ENCODE measurements around the gene UQCRHL.

Gene UQCRHL

GRCh38 chr1:15770313-15770962, 37.0 kb downstream of the UQCRHL start:
- no peak overlapping the region for H3K4me3 ChIP-seq (ENCODE audit: low read length)
- H3K4me2 ChIP-seq (ENCODE audit: low read length): no peak overlapping the region
- H3K79me2 ChIP-seq (ENCODE audit: control insufficient read depth, low read length): no peaks in the 10 kb centered on the region
- no peaks in the 10 kb centered on the region for H3K36me3 ChIP-seq (ENCODE audit: control insufficient read depth, low read length)
- no peaks in the 10 kb centered on the region for H3K9me3 ChIP-seq (ENCODE audit: control insufficient read depth, insufficient read depth, low read length)
- no peak overlapping the region for H3K27ac ChIP-seq (ENCODE audit: low read depth, low read length)
- H3K4me1 ChIP-seq (ENCODE audit: control insufficient read depth, low read length): peaks cover 7% of the 10 kb centered on the region
- no peaks in the 10 kb centered on the region for H4K20me1 ChIP-seq (ENCODE audit: control insufficient read depth, insufficient read depth, low read depth, low read length)
- no peaks in the 10 kb centered on the region for H3K9me2 ChIP-seq (replicated peaks; ENCODE audit: control insufficient read depth, low read length)
- H3F3A ChIP-seq (ENCODE audit: control insufficient read depth, insufficient read depth): no peaks in the 10 kb centered on the region
- TF ChIP-seq EZH2phosphoT487 (IDR thresholded peaks at IDR 0.05; ENCODE audit: borderline replicate concordance, low read length) (no peak), CTCF (IDR thresholded peaks at IDR 0.05; ENCODE audit: low read depth, low read length, poor library complexity, severe bottlenecking) (no peak)
- H3K27me3 ChIP-seq (ENCODE audit: control insufficient read depth, low read length): peaks cover 9% of the 10 kb centered on the region; the same call in 1 of the 2 replicates

GRCh38 chr1:15768388-15768787, 39.1 kb downstream of the UQCRHL start:
- H3K4me1 ChIP-seq (ENCODE audit: control insufficient read depth, low read length): peaks cover 7% of the 10 kb centered on the region
- H3K9me2 ChIP-seq (replicated peaks; ENCODE audit: control insufficient read depth, low read length): no peaks in the 10 kb centered on the region
- H4K20me1 ChIP-seq (ENCODE audit: control insufficient read depth, insufficient read depth, low read depth, low read length): peaks cover 3% of the 10 kb centered on the region; the same call in 1 of the 2 replicates
- TF ChIP-seq CTCF (IDR thresholded peaks at IDR 0.05; ENCODE audit: low read depth, low read length, poor library complexity, severe bottlenecking): no peak
- no peak for TF ChIP-seq EZH2phosphoT487 (IDR thresholded peaks at IDR 0.05; ENCODE audit: borderline replicate concordance, low read length)
- H3K79me2 ChIP-seq (ENCODE audit: control insufficient read depth, low read length): no peaks in the 10 kb centered on the region
- H3K4me3 ChIP-seq (ENCODE audit: low read length): no peak overlapping the region
- H3K27ac ChIP-seq (ENCODE audit: low read depth, low read length): no peak overlapping the region
- no peak overlapping the region for H3K4me2 ChIP-seq (ENCODE audit: low read length)
- H3K9me3 ChIP-seq (ENCODE audit: control insufficient read depth, insufficient read depth, low read length): no peaks in the 10 kb centered on the region
- H3F3A ChIP-seq (ENCODE audit: control insufficient read depth, insufficient read depth): no peaks in the 10 kb centered on the region
- peaks cover 9% of the 10 kb centered on the region; the same call in 1 of the 2 replicates for H3K27me3 ChIP-seq (ENCODE audit: control insufficient read depth, low read length)
- no peaks in the 10 kb centered on the region for H3K36me3 ChIP-seq (ENCODE audit: control insufficient read depth, low read length)

- Histone ChIP-seq H3K9me2 (replicated peaks; ENCODE audit: control insufficient read depth, low read length) (no peaks in the 10 kb centered on the region), H3K4me3 (ENCODE audit: low read length) (no peak overlapping the region), H4K20me1 (ENCODE audit: control insufficient read depth, insufficient read depth, low read depth, low read length) (peaks cover 3% of the 10 kb centered on the region; the same call in 1 of the 2 replicates), H3F3A (ENCODE audit: control insufficient read depth, insufficient read depth) (no peaks in the 10 kb centered on the region), H3K9me3 (ENCODE audit: control insufficient read depth, insufficient read depth, low read length) (no peaks in the 10 kb centered on the region), H3K27me3 (ENCODE audit: control insufficient read depth, low read length) (peaks cover 9% of the 10 kb centered on the region; the same call in 1 of the 2 replicates), H3K4me1 (ENCODE audit: control insufficient read depth, low read length) (peaks cover 7% of the 10 kb centered on the region), H3K79me2 (ENCODE audit: control insufficient read depth, low read length) (no peaks in the 10 kb centered on the region), H3K4me2 (ENCODE audit: low read length) (no peak overlapping the region), H3K36me3 (ENCODE audit: control insufficient read depth, low read length) (no peaks in the 10 kb centered on the region), H3K27ac (ENCODE audit: low read depth, low read length) (no peak overlapping the region)
- TF ChIP-seq EZH2phosphoT487 (IDR thresholded peaks at IDR 0.05; ENCODE audit: borderline replicate concordance, low read length) (no peak), CTCF (IDR thresholded peaks at IDR 0.05; ENCODE audit: low read depth, low read length, poor library complexity, severe bottlenecking) (no peak)
Measured at GRCh38 chr1:15767941-15768340, 39.5 kb downstream of the UQCRHL start.
